Placental pericyte (primary cell): ENCODE results near the gene BCL10. TPM values are rescaled to one million over a fixed set of nuclear protein-coding genes. Genes with fewer than 3 reads are reported as not detected.

ENCODE experiments used
- small RNA-seq: library from RNA; depleted of rRNA; stranded (forward); fragments of <200 nt; gene quantifications from one replicate; pipeline ENCODE3, GENCODE V24; 2012; ENCODE audit warnings: low replicate concordance
- total RNA-seq: library from RNA; depleted of rRNA; stranded (reverse); fragments of >200 nt; gene quantifications from 2 replicates; pipeline ENCODE4 v1.2.3, GENCODE V29; 2012

Gene BCL10
- total RNA-seq, result 33.5 and 55.1 TPM in 2 replicates

GRCh38 chr1:85276215-85276977 lies at the start of gene BCL10:
Gene BCL10, minus strand, starts transcription at chr1:85276632. Its CDS starts 280 bp downstream, at chr1:85276352.

GRCh38 chr1:85259118-85259911 lies 17.1 kb downstream of the BCL10 start, which contains the start of gene C1orf52:
Gene C1orf52, minus strand, starts transcription at chr1:85259662. Its CDS starts 29 bp downstream, at chr1:85259633.

Small RNA genes within 50 kb of the gene (small RNA-seq; reads per million reads assigned to genes)
- not detected for gene RF00019

Other genes with a start within 250 kb of the BCL10 start
- gene MCOLN3, start 228.1 kb downstream of the BCL10 start, total RNA-seq, result 0.29 and 0.44 TPM in 2 replicates
- gene SYDE2, start 75.6 kb downstream of the BCL10 start, total RNA-seq, result 13.9 and 17.5 TPM in 2 replicates
- 10.9 and 20.1 TPM in 2 replicates for gene C1orf52, start 17.0 kb downstream of the BCL10 start, total RNA-seq
- gene DDAH1, start 188.5 kb upstream of the BCL10 start, total RNA-seq, result 47.3 and 73.3 TPM in 2 replicates